IMR-90 (cell line): ENCODE results near the gene MAGEA3. TPM values are rescaled to one million over a fixed set of nuclear protein-coding genes. Genes with fewer than 3 reads are reported as not detected.

Source experiments
- ATAC-seq: fragments of 200-7000 bp; cut with Tn5 transposase; 2 replicates; pipeline ENCODE4 v1.9.1; 2020; ENCODE audit warnings: low read depth, mild to moderate bottlenecking, moderate library complexity
- BruUV-seq: library from RNA; stranded (reverse); fragments of 400-500 nt; replicated peaks from 2 replicates; lab custom pipeline; 2021; lab: Mats Ljungman, UMichigan
- CTCF ChIA-PET: fragments of 300-600 bp; formaldehyde crosslinking; extraction: SDS; loops from one replicate; lab custom pipeline; 2021; ENCODE audit warnings: antibody characterized with exemption; lab: Yijun Ruan, JAX
- POLR2A ChIA-PET: fragments of 300-600 bp; sonication (Branson Sonifier 250); formaldehyde crosslinking; loops from one replicate; lab custom pipeline; 2022; ENCODE audit warnings: antibody characterized with exemption; ENCODE audit not compliant: unreplicated experiment; lab: Charles Lee
- DNase-seq: peaks from one replicate; pipeline ENCODE4 v3.0.0; 2013
- H2AFZ ChIP-seq: replicated peaks from 2 replicates; pipeline ENCODE3; 2013; ENCODE audit warnings: low read length, mild to moderate bottlenecking; ENCODE audit not compliant: poor library complexity
- H2AK5ac ChIP-seq: 2 replicates; pipeline ENCODE4 v1.6.1; 2013; ENCODE audit warnings: low read depth, low read length, inconsistent platforms
- H2AK9ac ChIP-seq: replicated peaks from 2 replicates; pipeline ENCODE3; 2013; ENCODE audit warnings: mild to moderate bottlenecking, low read depth, low read length, moderate library complexity; ENCODE audit not compliant: poor library complexity
- H2BK120ac ChIP-seq: 2 replicates; pipeline ENCODE4 v1.6.1; 2013; ENCODE audit warnings: low read depth, low read length, inconsistent platforms
- H2BK15ac ChIP-seq: 3 replicates; pipeline ENCODE4 v1.6.1; 2013; ENCODE audit warnings: low read depth, low read length, inconsistent platforms
- H2BK20ac ChIP-seq: 2 replicates; pipeline ENCODE4 v1.6.1; 2013; ENCODE audit warnings: low read depth, mild to moderate bottlenecking, inconsistent platforms, low read length, moderate library complexity
- H2BK5ac ChIP-seq: 2 replicates; pipeline ENCODE4 v1.6.1; 2013; ENCODE audit warnings: mild to moderate bottlenecking, low read depth, low read length, inconsistent platforms; ENCODE audit not compliant: poor library complexity, severe bottlenecking
- H3K14ac ChIP-seq: replicated peaks from 2 replicates; pipeline ENCODE4 v1.6.1; 2013; ENCODE audit warnings: low read depth, low read length, inconsistent platforms
- H3K18ac ChIP-seq: 2 replicates; pipeline ENCODE4 v1.6.1; 2013; ENCODE audit warnings: low read depth, low read length, control low read depth
- H3K23ac ChIP-seq: 2 replicates; pipeline ENCODE4 v1.6.1; 2013; ENCODE audit warnings: low read depth, low read length, inconsistent platforms
- H3K27ac ChIP-seq: 2 replicates; pipeline ENCODE4 v1.5.1; 2013; ENCODE audit warnings: mild to moderate bottlenecking, control low read depth, low read length; ENCODE audit not compliant: insufficient read depth
- H3K27me3 ChIP-seq: 2 replicates; pipeline ENCODE4 v1.6.1; 2013; ENCODE audit warnings: low read length; ENCODE audit not compliant: control insufficient read depth, insufficient read depth
- H3K36me3 ChIP-seq: 2 replicates; pipeline ENCODE4 v1.6.1; 2013; ENCODE audit warnings: low read length, mixed read lengths; ENCODE audit not compliant: control insufficient read depth, insufficient read depth
- H3K4ac ChIP-seq: 2 replicates; pipeline ENCODE4 v1.6.1; 2013; ENCODE audit warnings: low read depth, low read length, inconsistent platforms
- H3K4me1 ChIP-seq: 2 replicates; pipeline ENCODE4 v1.6.1; 2013; ENCODE audit warnings: low read length, mixed read lengths; ENCODE audit not compliant: control insufficient read depth, insufficient read depth
- H3K4me2 ChIP-seq: 2 replicates; pipeline ENCODE4 v1.6.1; 2013; ENCODE audit warnings: low read depth, mild to moderate bottlenecking, control low read depth, low read length, moderate library complexity
- H3K4me3 ChIP-seq: 2 replicates; pipeline ENCODE4 v1.5.1; 2013; ENCODE audit warnings: low read depth, mild to moderate bottlenecking, control low read depth, low read length, moderate library complexity; ENCODE audit not compliant: insufficient read depth
- H3K56ac ChIP-seq: 2 replicates; pipeline ENCODE4 v1.6.1; 2013; ENCODE audit warnings: low read length, inconsistent platforms; ENCODE audit not compliant: insufficient read depth; ENCODE audit errors: extremely low read depth
- H3K79me1 ChIP-seq, 2 experiments: 2 replicates each; pipeline ENCODE4 v1.6.1; 2013; ENCODE audit warnings: low read length in 2 of 2, inconsistent platforms in 1 of 2, low read depth in 1 of 2
- H3K9ac ChIP-seq: 2 replicates; pipeline ENCODE4 v1.6.1; 2013; ENCODE audit warnings: low read depth, low read length, control low read depth
- H3K9me1 ChIP-seq: 2 replicates; pipeline ENCODE4 v1.6.1; 2013; ENCODE audit warnings: low read length, inconsistent platforms; ENCODE audit not compliant: insufficient read depth
- H3K9me3 ChIP-seq: 2 replicates; pipeline ENCODE4 v1.6.1; 2013; ENCODE audit warnings: low read length; ENCODE audit not compliant: control insufficient read depth, insufficient read depth
- H4K20me1 ChIP-seq: 2 replicates; pipeline ENCODE4 v1.6.1; 2013; ENCODE audit warnings: low read length, inconsistent platforms; ENCODE audit not compliant: insufficient read depth
- H4K5ac ChIP-seq: 2 replicates; pipeline ENCODE4 v1.6.1; 2013; ENCODE audit warnings: mild to moderate bottlenecking, low read depth, low read length, control low read depth
- H4K8ac ChIP-seq, 2 experiments: 2 replicates each; pipeline ENCODE4 v1.6.1; 2013; ENCODE audit warnings: low read depth in 2 of 2, low read length in 2 of 2, control low read depth in 1 of 2, inconsistent platforms in 1 of 2
- H4K91ac ChIP-seq: 2 replicates; pipeline ENCODE4 v1.6.1; 2013; ENCODE audit warnings: low read depth, low read length, inconsistent platforms; ENCODE audit not compliant: insufficient read depth
- BHLHE40 ChIP-seq: fragments of 150-350 bp; IDR thresholded peaks from 2 replicates; pipeline ENCODE4 v1.6.1; 2016; ENCODE audit warnings: mild to moderate bottlenecking, low read depth, low read length
- CEBPB ChIP-seq: IDR thresholded peaks from 2 replicates; pipeline ENCODE4 v1.6.1; 2012; ENCODE audit warnings: low read depth, low read length, improper control_type of control experiment
- CHD1 ChIP-seq: IDR thresholded peaks from 2 replicates; pipeline ENCODE4 v1.6.1; 2012; ENCODE audit warnings: low read depth, low read length, improper control_type of control experiment
- CTCF ChIP-seq: conservative IDR thresholded peaks from 2 replicates; pipeline ENCODE4 v1.5.1; 2012; ENCODE audit warnings: mild to moderate bottlenecking, low read depth, low read length, improper control_type of control experiment
- ELK1 ChIP-seq: fragments of 150-350 bp; IDR thresholded peaks from 2 replicates; pipeline ENCODE4 v1.6.1; 2016; ENCODE audit warnings: low read depth, mild to moderate bottlenecking, low read length, moderate library complexity, borderline replicate concordance
- FOS ChIP-seq: fragments of 150-350 bp; IDR thresholded peaks from 2 replicates; pipeline ENCODE4 v1.6.1; 2016; ENCODE audit warnings: low read depth, low read length
- MAFK ChIP-seq: IDR thresholded peaks from 2 replicates; pipeline ENCODE4 v1.6.1; 2012; ENCODE audit warnings: low read depth, low read length, improper control_type of control experiment
- MAZ ChIP-seq: IDR thresholded peaks from 2 replicates; pipeline ENCODE4 v1.6.1; 2012; ENCODE audit warnings: low read depth, mild to moderate bottlenecking, low read length, improper control_type of control experiment, moderate library complexity, borderline replicate concordance
- MXI1 ChIP-seq: IDR thresholded peaks from 2 replicates; pipeline ENCODE4 v1.6.1; 2012; ENCODE audit warnings: low read depth, mild to moderate bottlenecking, low read length, moderate library complexity, borderline replicate concordance
- NFE2L2 ChIP-seq: fragments of 150-350 bp; IDR thresholded peaks from 2 replicates; pipeline ENCODE4 v1.6.1; 2016; ENCODE audit warnings: low read depth, mild to moderate bottlenecking, low read length
- RAD21 ChIP-seq: IDR thresholded peaks from 2 replicates; pipeline ENCODE4 v1.6.1; 2012; ENCODE audit warnings: low read length, improper control_type of control experiment
- RFX5 ChIP-seq: IDR thresholded peaks from 2 replicates; pipeline ENCODE4 v1.8.0; 2012; ENCODE audit warnings: low read depth, mild to moderate bottlenecking, low read length, moderate library complexity
- SMC3 ChIP-seq: fragments of 150-350 bp; IDR thresholded peaks from 2 replicates; pipeline ENCODE4 v1.6.1; 2016; ENCODE audit warnings: low read depth, mild to moderate bottlenecking, antibody characterized with exemption, low read length, moderate library complexity
- USF2 ChIP-seq: fragments of 150-350 bp; IDR thresholded peaks from 2 replicates; pipeline ENCODE4 v1.6.1; 2017; ENCODE audit warnings: mild to moderate bottlenecking, antibody characterized with exemption, low read length, low read depth
- WGBS, 2 experiments: methylation state at CpG; one replicate each; pipeline versions ENCODE4 v1.1.5 to v1.1.7; 2013; ENCODE audit warnings: missing lambda C conversion rate in 2 of 2; ENCODE audit not compliant: insufficient read length in 1 of 2; ENCODE audit errors: extremely low coverage in 2 of 2; 5-methylcytosine and 5-hydroxymethylcytosine counted together
- dilution Hi-C: fragments of 300-500 bp; cut with HindIII; formaldehyde crosslinking; loops from one replicate; pipeline ENCODE4 v1.14.3; 2018; ENCODE audit warnings: low sequenced_read_pairs; ENCODE audit not compliant: unreplicated experiment
- in situ Hi-C: fragments of 300-500 bp; cut with MboI; formaldehyde crosslinking; loops from 3 replicates; pipeline ENCODE4 v1.14.3; 2019; ENCODE audit warnings: low sequenced_read_pairs, inconsistent platforms, mixed read lengths
- intact Hi-C: fragments of 100-400 bp; cut with micrococcal nuclease; formaldehyde crosslinking; loops from 2 replicates; pipeline ENCODE4 v1.10.0; 2022
- polyA plus RNA-seq, 3 experiments: library from polyadenylated mRNA; depleted of rRNA; stranded (reverse); fragments of >200 nt; gene quantifications; 2 replicates each; pipeline ENCODE4 v1.2.3, GENCODE V29; 2012; ENCODE audit warnings: low replicate concordance in 1 of 3
- total RNA-seq: library from RNA; depleted of rRNA; stranded (reverse); fragments of >200 nt; gene quantifications from 2 replicates; pipeline ENCODE4 v1.2.3, GENCODE V29; 2012

MAGEA3 gene
- total and polyA plus RNA-seq, 2 of the 4 experiments (the other 2 are of a cell fraction): not detected

- Histone ChIP-seq H2AK9ac (no peak overlapping the region), H2BK120ac (no peak overlapping the region), H3K4me1 (no peaks in the 10 kb centered on the region), H3K23ac (no peak overlapping the region), H3K27me3 (no peaks in the 10 kb centered on the region), H2BK15ac (no peak overlapping the region), H3K4me3 (no peak overlapping the region), H3K4ac (no peak overlapping the region), H2AFZ (no peak overlapping the region), H2BK20ac (no peak overlapping the region), H3K14ac (no peak overlapping the region), H3K56ac (no peak overlapping the region), H3K79me1 (no peaks in the 10 kb centered on the region), H3K27ac (no peak overlapping the region), H4K20me1 (no peaks in the 10 kb centered on the region), H3K9me3 (peaks cover 4% of the 10 kb centered on the region; the same call in 1 of the 2 replicates), H3K18ac (no peak overlapping the region), H2AK5ac (no peak overlapping the region), H4K5ac (no peak overlapping the region), H3K9me1 (no peaks in the 10 kb centered on the region), H2BK5ac (no peak overlapping the region), H3K36me3 (no peaks in the 10 kb centered on the region), H3K9ac (no peak overlapping the region), H3K4me2 (no peak overlapping the region), H4K8ac (no peak overlapping the region), H4K91ac (no peak overlapping the region)
- DNase-seq (no peak), ATAC-seq (no peak)
- in situ Hi-C loops: no loop called here
- ChIA-PET POLR2A (no interaction called here), CTCF (interaction anchor here (0.6 kb wide), 1 partner anchor 178 kb away, joined by 3 read pairs; no protein-coding TSS in a partner anchor)
- dilution Hi-C loops: no loop called here
- intact Hi-C loops: no loop called here
- WGBS, 2 experiments: no CpG with 5 or more reads among the region's 4 CpGs
- no peak for TF ChIP-seq CEBPB
- TF ChIP-seq RAD21: no peak
- TF ChIP-seq MAFK: no peak
- TF ChIP-seq MXI1: no peak
- TF ChIP-seq ELK1: no peak
- no peak for TF ChIP-seq BHLHE40
- no peak for TF ChIP-seq RFX5
- TF ChIP-seq CTCF: no peak
- TF ChIP-seq FOS: no peak
- TF ChIP-seq SMC3: no peak
- TF ChIP-seq MAZ: no peak
- TF ChIP-seq CHD1: no peak
- no peak for TF ChIP-seq NFE2L2
- TF ChIP-seq USF2: no peak
- no TSS peak for BruUV-seq
These were observed 42.5 kb upstream of the MAGEA3 start for GRCh38 chrX:152656087-152656486.
